GM21390 (cell line): Measurements from ENCODE around the gene PLA2G12A.

ENCODE experiments used
- ATAC-seq: cut with Tn5 transposase; IDR thresholded peaks from one replicate; pipeline ENCODE4 v1.9.1; 2021; ENCODE audit not compliant: unreplicated experiment

The PLA2G12A gene

DNA sequence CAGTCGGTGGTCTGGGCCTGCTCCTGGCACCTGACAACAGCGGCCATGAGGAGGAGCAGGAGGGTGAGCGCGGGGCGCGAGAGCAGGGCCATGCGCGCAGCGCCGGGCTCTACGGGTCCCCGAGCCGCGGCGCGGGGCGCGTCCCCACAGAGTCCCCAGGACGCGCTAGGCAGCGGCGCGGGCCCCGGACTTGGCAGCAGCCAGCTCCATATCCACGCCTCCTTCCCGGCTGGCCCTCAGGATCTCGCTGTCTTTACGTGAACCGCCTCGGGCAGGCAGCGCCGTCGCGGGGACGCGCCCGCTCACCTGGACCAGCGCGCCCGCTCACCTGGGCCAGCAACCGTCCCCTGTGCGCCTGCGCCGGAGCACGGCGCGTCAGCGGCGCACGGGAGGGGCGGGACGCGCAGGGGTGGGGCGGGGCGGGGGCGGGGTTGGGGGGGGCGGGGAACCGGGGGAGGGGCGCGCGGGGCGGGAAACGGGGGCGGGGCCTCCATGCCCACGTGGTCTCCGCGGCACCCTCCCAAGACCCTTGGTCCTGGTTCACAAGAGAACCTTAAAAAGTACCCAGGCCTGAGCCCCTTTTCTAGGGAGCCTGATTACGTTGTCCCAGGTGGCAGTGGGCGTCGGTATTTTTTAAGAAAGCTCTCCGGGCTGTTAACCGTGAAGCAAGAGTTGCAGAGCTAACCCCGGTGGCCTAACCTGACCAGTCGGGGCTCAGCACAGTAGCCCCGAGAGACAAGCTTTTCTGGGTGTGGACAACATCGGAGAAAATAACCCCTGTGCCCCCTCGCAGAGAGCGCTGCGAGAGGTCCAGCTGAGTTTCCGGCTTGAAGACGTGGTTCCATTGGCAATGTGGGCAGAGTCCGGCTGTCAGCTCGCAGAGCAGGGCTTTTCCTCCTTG lies at the start of gene PLA2G12A:
PLA2G12A (minus strand) TSS at position 353 of the 901 bp plus-strand sequence; CDS start at position 92, 261 bp downstream.
- ATAC-seq = peak; percentile 79

DNA sequence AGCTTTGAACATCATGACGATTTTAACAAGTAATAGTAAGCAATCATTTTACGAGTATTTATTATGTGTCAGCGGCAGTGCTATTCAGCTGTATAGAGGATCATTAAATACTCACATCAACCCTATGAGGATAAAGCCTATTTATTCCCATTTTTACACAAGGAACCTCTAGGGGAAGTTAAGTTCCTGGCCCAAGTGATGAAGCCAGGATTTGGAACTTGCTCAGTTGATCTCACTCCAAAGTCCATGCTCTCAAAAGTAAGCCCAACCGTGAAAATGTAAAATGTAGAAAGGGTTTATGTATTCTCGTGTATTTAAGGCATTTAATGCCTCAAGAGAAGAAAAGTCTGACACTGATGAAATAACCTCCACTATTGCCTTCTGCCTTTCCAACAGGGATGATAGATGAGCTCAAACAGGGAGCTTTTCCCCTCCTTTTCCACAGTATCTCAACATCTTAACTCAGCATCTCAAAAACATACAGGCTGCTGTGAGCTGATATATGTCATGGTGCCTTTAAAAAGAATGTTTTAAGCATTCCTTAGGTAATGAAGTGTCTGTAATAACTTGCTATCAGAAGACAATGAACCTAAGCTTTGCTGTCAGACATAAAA lies 35.0 kb upstream of the PLA2G12A start:
- ATAC-seq = no peak

DNA sequence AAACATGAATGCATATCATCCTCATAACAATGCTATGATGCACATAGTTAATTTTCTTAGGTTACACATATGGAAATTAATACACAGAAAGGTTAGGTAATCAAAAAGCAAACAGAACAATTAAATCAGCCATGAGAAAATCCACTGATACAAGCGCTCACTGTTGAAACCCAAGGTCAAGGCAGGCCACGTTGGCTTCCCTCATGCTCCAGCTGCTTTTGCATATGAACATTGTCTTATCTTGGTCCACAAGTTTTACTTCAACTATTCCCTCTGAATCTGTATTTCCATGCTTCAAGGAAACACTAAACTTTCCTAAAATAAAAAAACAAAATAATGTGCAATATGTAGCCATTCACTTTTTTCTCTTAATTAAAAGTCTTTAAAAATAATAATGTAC lies 34.5 kb upstream of the PLA2G12A start:
- no peak for ATAC-seq

DNA sequence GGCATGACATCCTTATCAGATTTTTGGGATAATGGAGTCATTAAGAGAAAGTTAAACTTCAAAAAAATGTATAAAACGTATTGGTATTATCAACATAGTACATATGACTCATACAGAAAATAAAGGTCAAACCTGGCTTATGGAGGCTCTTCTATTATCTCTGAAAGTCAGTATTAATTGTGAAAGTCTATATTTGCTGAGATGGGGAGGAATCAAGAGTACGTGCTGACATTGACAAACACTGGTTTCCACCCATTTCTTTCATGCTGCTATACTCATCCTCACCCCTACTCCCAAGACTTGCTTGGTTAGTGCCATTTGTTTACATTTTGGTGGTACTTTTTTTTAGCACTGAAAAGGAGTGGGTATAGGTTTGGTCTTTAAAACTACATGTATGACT lies 30.8 kb upstream of the PLA2G12A start:
- peak; percentile 65 for ATAC-seq

DNA sequence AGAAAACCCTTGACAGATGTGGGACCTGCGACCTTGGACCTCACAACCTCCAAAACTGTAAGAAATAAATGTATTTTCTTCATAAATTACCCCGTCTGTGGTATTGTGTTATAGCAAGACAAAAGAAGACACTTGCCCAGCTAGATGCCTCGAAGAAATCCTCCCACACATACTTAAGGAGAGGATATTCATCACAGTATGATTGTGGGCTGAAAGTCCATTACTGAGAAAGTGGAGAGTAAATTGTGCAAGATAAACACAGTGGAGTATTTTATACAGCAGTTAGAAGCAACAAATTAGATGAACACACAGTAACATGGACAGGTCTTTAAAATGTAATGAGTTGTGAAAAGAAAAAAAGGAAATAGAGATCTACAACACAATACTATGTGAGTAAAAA lies 25.8 kb upstream of the PLA2G12A start:
- ATAC-seq = no peak

DNA sequence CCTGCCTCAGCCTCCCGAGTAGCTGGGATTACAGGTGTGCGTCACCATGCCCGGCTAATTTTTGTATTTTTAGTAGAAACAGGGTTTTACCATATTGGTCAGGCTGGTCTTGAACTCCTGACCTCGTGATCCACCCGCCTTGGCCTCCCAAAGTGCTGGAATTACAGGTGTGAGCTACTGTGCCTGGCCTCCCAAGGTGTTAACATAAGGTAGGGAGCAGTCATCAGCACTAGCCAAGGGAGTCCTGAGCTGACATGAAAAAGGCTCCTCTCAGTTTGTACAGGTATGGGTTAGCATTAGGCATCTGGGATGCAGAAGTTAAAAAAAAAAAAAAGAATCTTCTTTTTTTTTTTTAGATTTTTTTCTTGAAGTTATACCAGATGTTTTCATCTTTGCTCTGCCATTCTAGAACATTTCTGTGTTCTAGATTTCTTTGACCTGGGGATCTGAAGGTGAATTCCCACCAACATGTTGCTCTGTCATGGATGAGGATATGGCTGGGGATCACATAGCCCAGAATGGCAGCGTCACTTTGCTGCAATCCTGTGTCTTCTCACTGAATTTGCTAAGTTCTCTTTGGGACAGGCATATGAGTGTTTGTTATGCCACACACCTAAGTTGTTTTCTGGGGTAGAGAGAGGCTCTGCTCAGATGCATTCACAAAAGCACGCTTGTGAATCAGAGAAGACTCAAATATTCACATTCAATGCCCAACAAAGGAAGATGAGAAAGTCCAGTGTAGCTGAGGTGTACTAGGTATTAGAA lies 24.4 kb upstream of the PLA2G12A start:
- no peak for ATAC-seq

DNA sequence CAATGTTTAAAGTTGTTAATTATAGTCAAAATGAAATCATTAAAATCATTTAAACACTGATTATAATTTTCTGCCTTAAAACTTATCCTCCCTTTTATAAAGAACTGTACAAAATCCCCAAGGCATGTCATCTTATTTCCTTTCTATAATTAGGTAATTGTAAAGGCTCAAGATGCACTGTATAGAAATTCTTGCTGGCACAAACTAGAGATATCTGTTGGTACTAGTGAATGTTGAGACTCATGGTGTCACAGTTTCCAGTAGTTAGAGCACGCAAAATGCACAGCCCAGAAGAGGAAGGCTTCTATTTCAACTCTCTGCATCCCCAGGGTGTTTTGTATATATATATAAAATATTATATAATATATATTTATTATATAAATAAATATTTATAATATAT lies 22.7 kb upstream of the PLA2G12A start:
- ATAC-seq = no peak

DNA sequence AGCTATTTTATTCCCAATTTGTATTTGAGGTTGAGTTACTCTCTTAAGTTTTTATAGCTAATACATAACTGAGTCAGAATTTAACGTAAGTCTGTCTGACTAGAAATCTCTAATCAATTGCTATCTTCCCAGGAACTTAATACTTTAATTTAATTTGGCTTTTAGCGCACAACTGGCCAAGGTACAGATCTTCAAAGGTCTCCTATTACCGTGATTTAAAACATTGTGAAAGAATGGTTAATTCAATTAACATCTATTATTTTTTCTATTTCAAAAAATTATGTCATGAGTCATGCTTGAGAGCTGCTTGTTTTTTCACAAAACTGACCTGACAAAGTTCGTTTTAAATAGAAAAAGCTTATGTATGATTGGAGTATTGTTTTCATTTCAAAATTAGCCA lies 22.0 kb upstream of the PLA2G12A start:
- ATAC-seq = no peak

DNA sequence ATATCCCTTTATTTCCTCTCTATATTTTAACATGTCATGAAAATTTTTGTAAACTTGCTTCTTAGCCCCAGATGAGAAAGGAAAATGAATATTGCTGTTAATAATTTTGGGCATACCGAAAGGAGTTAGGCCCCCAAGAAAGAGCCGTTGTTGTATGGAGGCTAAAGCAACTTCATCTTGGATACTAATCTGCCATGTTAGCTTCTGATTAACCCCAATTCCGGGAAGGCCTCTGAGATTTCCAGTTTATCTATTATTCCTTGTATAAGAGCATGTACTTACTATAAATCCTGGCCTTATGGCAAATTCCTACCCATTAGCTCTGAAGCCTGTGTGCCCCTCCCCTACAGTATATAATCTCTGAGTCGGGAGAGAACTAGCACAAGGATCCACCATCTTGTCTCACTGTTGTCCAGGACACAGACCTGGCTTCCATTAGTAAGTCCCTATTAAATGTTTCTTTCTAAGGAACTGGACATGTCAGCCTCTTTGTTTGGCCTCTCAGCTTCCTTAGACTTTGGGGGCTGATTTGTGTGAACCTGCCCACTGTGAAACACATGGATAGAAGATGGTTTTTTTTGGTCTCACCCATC lies 20.9 kb upstream of the PLA2G12A start:
- ATAC-seq = no peak

DNA sequence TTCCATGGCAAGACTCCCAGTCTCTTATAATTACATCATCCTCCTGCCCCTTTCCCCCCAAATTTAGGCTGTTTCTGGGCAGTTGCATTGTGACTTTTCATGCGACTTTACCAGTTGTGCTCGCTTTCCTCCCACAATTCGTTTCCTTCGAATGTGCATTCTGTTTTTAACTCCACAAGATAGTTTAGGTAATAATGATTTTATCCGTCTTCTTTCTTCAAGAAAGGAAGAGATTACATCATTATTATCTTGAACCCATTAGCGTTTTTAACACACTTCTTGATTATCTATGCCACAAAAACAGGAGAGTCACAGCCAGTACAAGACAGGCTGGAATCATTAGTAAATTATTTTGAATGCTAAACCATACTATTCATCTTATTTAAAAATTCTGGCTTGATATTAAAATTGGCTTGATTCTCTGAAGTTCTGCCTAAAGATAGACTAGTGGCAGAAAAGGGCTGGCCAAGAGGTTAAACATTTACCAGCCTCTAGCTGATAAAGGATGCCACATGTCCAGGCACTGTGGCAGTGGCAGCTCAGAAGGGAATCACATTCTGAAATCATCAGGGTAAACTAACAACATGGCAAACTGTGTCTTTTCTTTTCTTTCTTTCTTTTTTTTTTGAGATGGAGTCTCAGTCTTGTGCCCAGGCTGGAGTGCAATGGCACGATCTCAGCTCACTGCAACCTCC lies 19.7 kb upstream of the PLA2G12A start:
- ATAC-seq = no peak

DNA sequence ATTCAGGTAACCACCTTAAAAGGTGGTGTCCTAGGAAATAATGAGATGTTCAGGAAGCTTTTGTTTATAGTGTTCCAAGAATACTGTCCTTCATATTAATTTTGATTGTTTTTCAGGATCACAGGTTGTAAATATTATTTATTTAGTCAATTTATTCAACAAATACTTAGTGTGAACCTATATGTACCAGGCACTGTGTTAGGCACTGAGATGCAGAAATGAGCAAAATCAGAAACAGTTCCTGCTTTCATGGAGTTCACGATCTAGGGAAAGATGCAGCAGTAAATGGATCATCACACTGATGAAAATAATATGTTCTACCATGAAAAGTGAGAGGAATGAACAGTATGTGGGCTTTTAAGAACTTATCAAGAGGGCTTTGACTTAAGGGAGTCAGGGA lies 18.2 kb upstream of the PLA2G12A start:
- ATAC-seq = no peak

DNA sequence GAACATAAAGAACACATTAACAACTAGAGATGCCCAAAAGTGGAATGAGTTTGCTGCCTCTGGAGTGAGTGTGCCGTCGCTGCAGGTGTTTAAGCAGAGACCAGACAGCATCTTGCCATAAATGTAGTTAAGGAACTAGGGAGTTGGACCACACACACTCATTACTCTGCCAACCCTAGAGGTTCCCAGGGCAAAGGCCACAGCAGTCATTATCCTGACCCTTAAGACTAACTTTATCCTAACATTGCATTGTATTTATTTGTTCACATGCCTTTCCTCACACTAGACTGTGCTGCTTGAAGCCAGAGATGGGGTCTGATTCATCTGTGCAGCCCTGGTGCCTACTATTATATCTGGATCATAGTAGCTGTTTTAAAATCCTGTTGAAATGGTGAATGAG lies 16.9 kb upstream of the PLA2G12A start:
- no peak for ATAC-seq

DNA sequence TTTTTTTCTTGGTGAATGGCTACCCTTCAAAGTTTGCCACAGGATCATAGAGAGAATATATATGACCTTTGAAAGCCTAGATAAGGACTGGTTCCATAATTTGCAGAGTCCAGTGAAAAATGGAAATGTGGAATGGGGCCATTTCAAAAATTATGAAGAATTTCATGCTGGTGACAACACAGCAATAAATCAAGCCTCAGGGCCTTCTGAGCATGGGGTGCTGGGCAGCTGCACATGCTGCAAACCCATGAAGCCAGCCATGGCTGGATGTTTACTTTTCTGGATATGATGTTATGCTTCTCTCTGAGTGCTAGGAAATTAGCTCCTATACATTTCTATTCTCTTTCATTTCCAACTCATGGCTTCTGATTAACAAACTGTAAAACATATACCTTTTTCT lies 16.0 kb upstream of the PLA2G12A start:
- ATAC-seq = no peak

DNA sequence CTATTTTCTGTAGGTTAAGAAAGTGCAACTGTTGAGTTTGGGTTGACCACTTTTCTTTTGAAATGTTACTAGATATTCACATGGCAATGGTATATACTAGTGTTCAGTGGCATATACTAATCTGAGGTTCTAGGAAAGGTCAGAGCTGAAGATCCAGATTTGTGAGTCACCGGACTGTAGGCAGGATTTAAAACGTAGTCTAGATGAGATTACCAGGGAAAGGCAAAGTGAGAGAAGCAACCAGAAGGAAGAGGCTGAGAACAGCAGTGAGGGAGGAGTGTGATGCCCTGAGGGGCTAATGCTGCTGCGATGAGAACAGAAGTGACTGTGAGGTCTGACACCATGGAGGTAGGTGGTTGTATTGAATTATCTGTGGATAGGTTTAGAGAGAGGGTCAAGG lies 9.7 kb upstream of the PLA2G12A start:
- no peak for ATAC-seq

DNA sequence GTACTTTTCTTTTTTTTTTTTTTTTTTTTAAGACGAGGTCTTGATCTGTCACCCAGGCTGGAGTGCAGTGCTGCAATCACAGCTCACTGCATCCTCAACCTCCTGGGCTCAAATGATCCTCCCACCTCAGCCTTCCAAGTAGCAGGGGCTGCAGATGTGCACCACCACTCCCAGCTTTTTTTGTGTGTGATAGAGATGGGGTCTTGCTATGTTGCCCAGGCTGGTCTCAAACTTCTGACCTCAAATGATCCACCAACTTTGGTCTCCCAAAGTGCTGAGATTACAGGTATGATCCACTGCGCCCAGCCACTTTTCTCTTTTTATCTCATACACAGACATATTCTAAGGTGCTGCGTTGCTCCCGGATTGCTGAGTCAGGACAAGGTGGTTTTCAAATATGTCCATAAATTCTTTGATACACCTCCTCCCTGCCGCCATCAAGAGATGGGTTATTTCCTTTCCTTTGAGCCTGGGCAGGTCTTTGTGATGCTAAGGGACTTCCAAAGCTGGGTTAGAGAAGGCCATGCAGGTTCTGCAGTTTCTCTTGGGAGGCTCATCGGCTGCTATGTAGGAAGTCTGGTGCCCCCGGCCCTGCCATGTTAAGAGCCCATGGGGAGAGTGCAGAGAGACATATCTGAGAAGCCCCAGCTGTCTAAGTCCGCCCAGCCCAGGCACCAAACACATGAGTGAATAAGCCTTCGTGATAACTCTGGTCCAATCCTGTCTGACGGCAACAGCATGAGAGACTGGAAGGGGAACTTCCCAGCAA lies 8.4 kb upstream of the PLA2G12A start:
- no peak for ATAC-seq

DNA sequence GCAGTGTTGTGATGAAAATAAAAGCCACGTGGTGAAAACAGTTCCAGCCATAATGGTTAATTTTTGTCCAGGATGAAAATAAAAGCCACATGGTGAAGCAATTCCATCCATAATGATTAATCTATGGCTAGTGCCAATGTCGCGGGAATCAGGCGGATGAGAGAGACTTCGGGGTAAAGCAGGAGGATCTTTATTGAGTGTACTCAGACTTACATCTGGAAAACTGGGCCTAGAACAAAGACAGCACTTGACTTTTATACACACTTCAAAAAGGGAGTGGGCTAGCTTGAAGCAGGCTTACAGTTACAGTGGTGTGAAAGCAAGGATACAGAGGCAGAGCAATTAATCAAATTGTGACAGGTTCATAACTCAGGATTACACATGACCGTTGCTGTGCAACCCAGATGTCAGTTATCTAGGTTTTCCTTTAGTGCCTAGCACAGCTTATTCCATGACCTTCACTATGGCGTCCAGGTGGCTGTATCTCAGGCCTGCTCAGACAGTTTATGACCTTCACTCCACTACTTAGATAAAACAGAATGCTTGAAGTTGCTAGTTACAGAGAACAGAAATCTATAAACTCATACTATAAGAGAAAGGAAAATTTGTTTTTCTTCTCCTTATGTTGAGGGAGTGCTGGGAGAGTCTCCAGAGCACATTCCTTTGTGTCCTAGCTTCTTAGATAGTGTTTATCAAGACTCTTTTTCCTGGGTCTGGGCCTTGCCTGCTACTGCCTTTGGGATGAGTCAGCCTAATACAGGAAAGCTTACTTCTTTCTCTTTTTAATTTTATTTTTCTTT lies 5.9 kb upstream of the PLA2G12A start:
- no peak for ATAC-seq

DNA sequence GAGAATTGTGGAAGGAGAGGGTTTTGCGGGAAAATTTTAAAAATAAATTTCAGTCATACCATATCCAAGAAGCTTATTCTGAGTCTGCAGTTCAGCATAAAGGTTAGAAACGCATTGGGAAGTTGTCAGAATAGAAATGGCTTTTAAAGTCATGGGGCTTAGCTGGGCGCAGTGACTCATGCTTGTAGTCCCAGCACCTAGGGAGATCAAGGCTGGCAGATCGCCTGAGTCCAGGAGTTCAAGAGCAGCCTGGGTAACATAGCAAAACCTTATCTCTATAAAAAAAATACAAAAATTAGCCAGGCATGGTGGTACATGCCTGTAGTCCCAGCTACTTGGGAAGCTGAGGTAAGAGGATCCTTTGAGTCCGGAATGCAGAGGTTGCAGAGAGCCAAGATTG lies 3.9 kb upstream of the PLA2G12A start:
- ATAC-seq = no peak

DNA sequence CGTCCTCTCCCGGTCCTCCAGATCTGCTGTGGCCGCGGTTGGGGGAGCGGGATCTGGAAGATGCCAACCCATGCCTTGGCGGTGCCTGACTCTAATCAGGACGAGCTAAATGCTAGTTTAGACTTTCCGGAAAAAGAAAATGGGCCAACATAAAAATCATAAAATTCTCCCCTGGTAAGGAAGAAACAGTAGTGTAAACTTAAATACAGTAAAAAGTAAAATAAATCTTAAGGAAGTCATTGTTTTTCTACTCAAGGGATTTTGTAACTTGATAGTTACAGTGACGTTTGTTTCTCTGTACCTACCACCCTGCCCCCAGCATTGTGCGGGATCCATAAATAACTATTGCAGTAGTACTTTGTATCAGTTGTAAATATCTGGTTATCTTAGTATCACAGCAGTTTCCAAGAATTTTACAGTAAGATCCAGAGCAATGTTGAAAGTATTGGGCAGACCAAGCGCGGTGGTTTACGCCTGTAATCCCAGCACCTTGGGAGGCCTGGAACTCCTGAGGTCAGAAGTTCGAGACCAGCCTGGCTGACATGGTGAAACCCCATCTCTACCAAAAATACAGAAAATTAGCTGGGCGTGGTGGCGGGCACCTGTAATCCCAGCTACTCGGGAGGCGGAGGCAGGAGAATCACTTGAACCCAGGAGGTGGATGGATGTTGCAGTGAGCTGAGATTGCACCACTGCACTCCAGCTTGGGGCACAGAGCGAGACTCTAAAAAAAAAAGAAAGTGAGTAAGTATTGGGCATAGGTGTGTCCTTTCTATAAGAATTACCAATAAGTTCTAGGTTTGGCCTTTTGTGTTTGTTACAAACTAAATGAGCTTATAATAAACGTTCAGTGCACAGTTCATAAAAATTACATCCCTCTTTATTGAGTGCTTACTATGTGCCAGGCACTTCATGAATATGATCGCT lies 1.0 kb upstream of the PLA2G12A start:
- no peak for ATAC-seq
